AG09309 (cell line): ENCODE results near the gene ZC2HC1B.

ENCODE experiments used
- DNase-seq: peaks from one replicate; pipeline ENCODE4 v3.0.0-alpha.2; 2010; ENCODE audit warnings: low read depth
- H3K4me3 ChIP-seq: 2 replicates; pipeline ENCODE4 v1.5.1; 2011; ENCODE audit warnings: mild to moderate bottlenecking, low read depth, low read length, moderate library complexity; ENCODE audit not compliant: control insufficient read depth
- TF ChIP-seq, protein P1 (sequence below): IDR thresholded peaks from 2 replicates; pipeline ENCODE4 v1.5.1; 2011; ENCODE audit warnings: mild to moderate bottlenecking, low read depth, low read length, inconsistent platforms; ENCODE audit not compliant: insufficient read depth, control insufficient read depth; ENCODE audit errors: missing control alignments

The ZC2HC1B gene

DNA sequence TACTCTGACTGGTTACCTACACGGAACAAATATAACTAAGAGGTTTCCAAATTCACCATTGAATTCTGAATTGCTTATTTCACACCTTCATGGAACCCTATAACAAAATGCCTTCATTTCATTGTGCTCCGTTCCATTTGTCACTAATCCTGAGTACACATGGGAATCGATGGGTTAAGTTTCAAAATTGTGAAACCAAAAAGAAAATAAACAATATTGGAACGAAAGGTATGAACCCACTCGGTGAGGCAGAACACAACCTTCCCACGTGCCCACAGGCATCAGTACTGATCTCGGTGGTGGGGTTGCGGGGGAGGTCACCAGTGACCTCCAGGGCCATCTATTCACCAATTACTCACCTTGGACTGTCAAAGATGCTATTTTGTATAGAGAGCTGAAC lies 109.8 kb downstream of the ZC2HC1B start:
- TF ChIP-seq, protein P1, sequence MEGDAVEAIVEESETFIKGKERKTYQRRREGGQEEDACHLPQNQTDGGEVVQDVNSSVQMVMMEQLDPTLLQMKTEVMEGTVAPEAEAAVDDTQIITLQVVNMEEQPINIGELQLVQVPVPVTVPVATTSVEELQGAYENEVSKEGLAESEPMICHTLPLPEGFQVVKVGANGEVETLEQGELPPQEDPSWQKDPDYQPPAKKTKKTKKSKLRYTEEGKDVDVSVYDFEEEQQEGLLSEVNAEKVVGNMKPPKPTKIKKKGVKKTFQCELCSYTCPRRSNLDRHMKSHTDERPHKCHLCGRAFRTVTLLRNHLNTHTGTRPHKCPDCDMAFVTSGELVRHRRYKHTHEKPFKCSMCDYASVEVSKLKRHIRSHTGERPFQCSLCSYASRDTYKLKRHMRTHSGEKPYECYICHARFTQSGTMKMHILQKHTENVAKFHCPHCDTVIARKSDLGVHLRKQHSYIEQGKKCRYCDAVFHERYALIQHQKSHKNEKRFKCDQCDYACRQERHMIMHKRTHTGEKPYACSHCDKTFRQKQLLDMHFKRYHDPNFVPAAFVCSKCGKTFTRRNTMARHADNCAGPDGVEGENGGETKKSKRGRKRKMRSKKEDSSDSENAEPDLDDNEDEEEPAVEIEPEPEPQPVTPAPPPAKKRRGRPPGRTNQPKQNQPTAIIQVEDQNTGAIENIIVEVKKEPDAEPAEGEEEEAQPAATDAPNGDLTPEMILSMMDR: no peak
- no peak overlapping the region for H3K4me3 ChIP-seq
- DNase-seq: no peak

GRCh38 chr6:143976806-143977349 lies 112.6 kb downstream of the ZC2HC1B start:
- TF ChIP-seq, protein P1: no peak
- DNase-seq: no peak

GRCh38 chr6:143980921-143981320 lies 116.6 kb downstream of the ZC2HC1B start:
- DNase-seq: no peak
- no peak overlapping the region for H3K4me3 ChIP-seq
- TF ChIP-seq, protein P1: no peak

More at GRCh38 chr6:143976806-143977349, 112.6 kb downstream of the ZC2HC1B start:
- no peak overlapping the region for H3K4me3 ChIP-seq

GRCh38 chr6:143982968-143983367 lies 118.7 kb downstream of the ZC2HC1B start:
- H3K4me3 ChIP-seq: no peak overlapping the region
- TF ChIP-seq, protein P1: no peak
- no peak for DNase-seq

- TF ChIP-seq, protein P1: no peak
- no peak overlapping the region for H3K4me3 ChIP-seq
- no peak for DNase-seq
Measured at GRCh38 chr6:143984666-143985065, 120.4 kb downstream of the ZC2HC1B start.

GRCh38 chr6:143986463-143987065 lies 122.3 kb downstream of the ZC2HC1B start:
- no peak overlapping the region for H3K4me3 ChIP-seq
- TF ChIP-seq, protein P1: no peak
- no peak for DNase-seq
